Right lobe of liver (tissue), 6 donors: ENCODE measurements around the gene NMBR. TPM values are rescaled to one million over a fixed set of nuclear protein-coding genes. Genes with fewer than 3 reads are reported as not detected.
"Not testable (repeated sequence)": the region's sequence is repeated elsewhere in the genome, so short reads cannot be mapped to it uniquely, and the experiment has no call there.

Source experiments
- ATAC-seq, 4 donors: fragments of 200-7000 bp; cut with Tn5 transposase; one replicate each; pipeline ENCODE4 v1.9.1; 2020; ENCODE audit warnings: mild to moderate bottlenecking in 4 of 4, moderate library complexity in 4 of 4
- DNase-seq, 3 donors: peaks; one replicate each; pipeline ENCODE4 v3.0.0-alpha.2; 2020
- H3K27ac ChIP-seq, 3 donors: fragments of 200-600 bp; one replicate each; pipeline ENCODE4 v1.8.0; 2022
- H3K27me3 ChIP-seq, 2 donors: fragments of 200-600 bp; one replicate each; pipeline ENCODE4 v1.8.0; 2022
- H3K36me3 ChIP-seq, 4 donors: fragments of 200-600 bp; sonication (generic) in 1 of 4; one replicate each; pipeline versions ENCODE4 v1.5.1 to v1.8.0; 2017 to 2022; ENCODE audit warnings: control low read depth in 1 of 4
- H3K4me1 ChIP-seq, 4 donors: fragments of 200-600 bp; sonication (generic) in 1 of 4; one replicate each; pipeline versions ENCODE4 v1.5.1 to v1.8.0; 2017 to 2022; ENCODE audit warnings: control low read depth in 1 of 4
- H3K4me3 ChIP-seq, 3 donors: fragments of 200-600 bp; one replicate each; pipeline ENCODE4 v1.8.0; 2022
- H3K9me3 ChIP-seq, 4 donors: fragments of 200-600 bp; sonication (generic) in 1 of 4; one replicate each; pipeline versions ENCODE4 v1.5.1 to v1.8.0; 2017 to 2022; ENCODE audit warnings: control low read depth in 1 of 4
- CTCF ChIP-seq, 4 donors: fragments of 200-600 bp in 3 of 4; fragments of 450-650 bp in 1 of 4; IDR thresholded peaks; one replicate each; pipeline versions ENCODE4 v1.5.1 to v1.8.0; 2016 to 2022; ENCODE audit warnings: antibody characterized with exemption in 4 of 4, mild to moderate bottlenecking in 2 of 4
- POLR2A ChIP-seq: fragments of 450-650 bp; IDR thresholded peaks from one replicate; pipeline ENCODE4 v1.6.1; 2017; ENCODE audit warnings: antibody characterized with exemption, mild to moderate bottlenecking
- WGBS: methylation state at CpG from one replicate; pipeline ENCODE4 v1.1.6; 2018; ENCODE audit warnings: low coverage, low lambda C conversion rate; ENCODE audit not compliant: insufficient coverage; ENCODE audit errors: missing lambda C conversion rate; 5-methylcytosine and 5-hydroxymethylcytosine counted together
- intact Hi-C, 2 donors: fragments of 100-400 bp; cut with DNase I; formaldehyde crosslinking; loops; one replicate each; pipeline versions ENCODE4 v1.11.2 to v1.14.1; 2022
- total RNA-seq, 6 experiments: library from RNA; depleted of rRNA in 2 of 6; stranded (reverse); fragments of >200 nt in 2 of 6; fragmentation: NEBNext Ultra II Directional in 3 of 6; extraction: Animal tissue kit (Norgen Biotek cat#: 25700) in 3 of 6; gene quantifications; one replicate each; pipeline versions ENCODE4 v1.1.0 to v1.2.4, GENCODE V29; 2016 to 2023
- donor health status: DM: no; HTN: yes; CAD: no.
- donor health status: DM: no; HTN: no; CAD: no.
- donor health status: DM: no; HTN: no; CAD: no.
- donor health status: DM: no; HTN: yes; CAD: no.
- donor health status: DM: no; HTN: yes; CAD: no.

NMBR gene
- total RNA-seq, 6 experiments from 2014 or later, result not detected

DNA sequence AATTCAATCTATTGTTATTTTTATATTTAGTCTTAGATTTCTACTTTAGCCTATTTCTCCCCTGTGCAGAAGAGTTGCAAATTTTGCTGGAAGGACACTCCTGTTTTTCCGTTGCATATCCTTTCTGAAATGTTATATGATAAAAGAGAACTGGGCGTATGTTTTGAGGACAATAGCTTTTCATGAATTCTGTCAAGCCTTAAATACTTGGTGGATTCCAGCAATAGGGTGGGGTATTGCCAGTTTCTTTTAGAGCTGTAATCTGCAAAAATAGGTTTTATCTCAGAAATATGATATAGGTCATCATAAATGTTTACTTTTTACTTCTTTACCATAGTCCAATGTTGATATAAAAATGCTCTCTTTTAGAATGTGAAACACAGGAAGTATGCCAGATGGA is 42.1 kb upstream of the NMBR start:
- no peak overlapping the region for H3K4me3 ChIP-seq
- ATAC-seq (no peak), DNase-seq (no peak)
- peaks cover 0 to 6% (median 3%) of the 10 kb centered on the region in 4 donors for H3K36me3 ChIP-seq
- no peaks in the 10 kb centered on the region for H3K9me3 ChIP-seq
- H3K27ac ChIP-seq, result no peak overlapping the region
- TF ChIP-seq POLR2A (no peak), CTCF (IDR thresholded peaks at IDR 0.05) (no peak)
- intact Hi-C loops, result no loop called here
- H3K27me3 ChIP-seq, result no peaks in the 10 kb centered on the region
- H3K4me1 ChIP-seq, result no peaks in the 10 kb centered on the region
- 68% methylated on average over 2 of the region's 2 CpGs for WGBS

DNA sequence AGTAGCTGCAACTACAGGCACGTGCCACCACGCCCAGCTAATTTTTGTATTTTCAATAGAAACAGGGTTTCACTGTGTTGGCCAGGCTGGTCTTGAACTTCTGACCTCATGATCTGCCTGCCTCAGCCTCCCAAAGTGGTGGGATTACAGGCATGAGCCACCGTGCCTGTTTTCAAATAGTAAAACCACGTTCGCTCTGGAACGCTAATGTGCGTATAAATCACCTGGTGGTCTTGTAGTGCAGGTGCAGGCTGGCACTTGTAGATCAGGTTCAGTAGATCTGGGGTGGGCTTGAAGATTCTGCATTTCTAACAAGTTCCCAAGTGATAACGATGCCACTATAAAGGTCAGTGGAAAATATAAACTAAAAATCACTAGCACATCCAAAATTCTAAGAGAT is 41.4 kb upstream of the NMBR start:
- H3K9me3 ChIP-seq, H3K4me1 ChIP-seq, ATAC-seq, H3K36me3 ChIP-seq, H3K4me3 ChIP-seq, intact Hi-C loops, H3K27ac ChIP-seq, DNase-seq, H3K27me3 ChIP-seq: not testable (repeated sequence)
- 97% methylated on average over 6 of the region's 8 CpGs for WGBS

DNA sequence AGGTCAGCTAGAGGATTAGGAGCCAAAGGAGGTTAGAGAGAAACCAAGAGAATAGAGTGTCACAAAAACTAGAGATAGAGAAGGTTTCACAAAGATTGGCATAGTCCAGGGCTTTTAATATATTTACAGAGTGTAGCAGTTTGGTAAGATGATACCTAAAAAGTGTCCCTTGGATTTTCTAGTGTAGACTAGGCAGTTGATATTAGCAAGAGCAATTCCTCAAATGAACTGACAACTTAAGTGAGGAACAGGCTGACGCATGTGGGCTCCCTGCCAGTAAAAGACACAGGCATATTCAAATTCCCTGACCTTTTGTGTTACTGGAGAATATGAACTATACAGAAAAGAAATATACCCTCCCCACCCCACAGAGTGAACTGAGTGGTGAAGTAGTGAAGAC is 40.3 kb upstream of the NMBR start:
- H3K27me3 ChIP-seq, result no peaks in the 10 kb centered on the region
- ATAC-seq, result peak in 2 of 4 donors; percentile 24 to 50
- intact Hi-C loops, result no loop called here
- DNase-seq, result peak in 2 of 3 donors; percentile 34 to 50
- no peak overlapping the region for H3K4me3 ChIP-seq
- WGBS, result 62% methylated on average over 1 of the region's 1 CpG
- peaks cover 0 to 6% (median 3%) of the 10 kb centered on the region in 4 donors for H3K36me3 ChIP-seq
- no peak overlapping the region for H3K27ac ChIP-seq
- no peaks in the 10 kb centered on the region for H3K4me1 ChIP-seq
- TF ChIP-seq POLR2A, result no peak
- TF ChIP-seq CTCF (IDR thresholded peaks at IDR 0.05), result no peak
- no peaks in the 10 kb centered on the region for H3K9me3 ChIP-seq

DNA sequence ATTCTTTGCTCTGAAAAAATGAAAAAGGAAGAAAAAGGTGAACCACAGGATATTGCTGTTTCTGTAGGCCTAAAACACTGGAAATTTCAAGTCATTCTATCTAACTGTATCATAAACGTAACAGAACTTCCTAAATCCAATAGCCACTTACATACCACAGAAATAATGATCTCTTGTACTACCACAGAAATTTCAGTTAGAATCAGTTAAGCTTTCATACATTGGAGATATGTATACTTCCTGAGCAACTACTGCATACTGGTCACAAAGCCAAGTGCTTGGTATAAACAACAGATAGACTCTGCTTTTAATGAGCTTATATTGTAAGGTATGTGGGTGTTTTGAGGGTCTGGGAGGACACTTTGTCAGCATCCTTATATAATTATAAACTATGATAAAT is 38.7 kb upstream of the NMBR start:
- no peak for ATAC-seq
- no peak for TF ChIP-seq POLR2A
- no peak for TF ChIP-seq CTCF (IDR thresholded peaks at IDR 0.05)
- Histone ChIP-seq H3K36me3 (peaks cover 0 to 5% (median 2%) of the 10 kb centered on the region in 4 donors), H3K9me3 (no peaks in the 10 kb centered on the region), H3K4me3 (no peak overlapping the region), H3K27ac (no peak overlapping the region), H3K4me1 (no peaks in the 10 kb centered on the region), H3K27me3 (no peaks in the 10 kb centered on the region)
- 63% methylated on average over 1 of the region's 1 CpG for WGBS
- intact Hi-C loops, result no loop called here
- DNase-seq, result no peak

DNA sequence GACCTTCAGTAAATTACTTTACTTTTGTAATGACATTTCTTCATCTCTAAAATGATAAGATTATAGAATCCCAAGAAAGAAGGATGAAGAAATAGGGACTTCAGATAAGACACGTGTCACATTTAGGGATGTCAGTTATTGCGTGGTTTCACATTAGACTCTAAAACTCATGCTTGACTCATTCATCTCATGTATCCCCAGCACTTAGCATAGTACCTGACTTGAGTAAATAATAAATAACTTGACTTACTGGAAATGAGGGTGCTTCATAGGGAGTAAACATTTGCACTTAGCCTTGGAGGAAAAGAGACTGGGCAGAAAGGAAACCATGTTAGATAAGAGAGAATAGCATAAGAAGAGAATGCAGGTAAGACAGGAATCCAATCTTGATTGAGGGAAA is 37.4 kb upstream of the NMBR start:
- Histone ChIP-seq H3K27me3 (no peaks in the 10 kb centered on the region), H3K9me3 (no peaks in the 10 kb centered on the region), H3K4me3 (no peak overlapping the region), H3K27ac (no peak overlapping the region), H3K36me3 (no peaks in the 10 kb centered on the region), H3K4me1 (no peaks in the 10 kb centered on the region)
- ATAC-seq, result no peak
- TF ChIP-seq CTCF (IDR thresholded peaks at IDR 0.05) (no peak), POLR2A (no peak)
- 79% methylated on average over 2 of the region's 2 CpGs for WGBS
- no peak for DNase-seq
- intact Hi-C loops, result no loop called here
